ENCODE results near the gene TSPAN9.

GRCh38 chr12:3034067-3034750, 43.0 kb upstream of the TSPAN9 start:
- TF ChIP-seq CEBPB (IDR thresholded peaks at IDR 0.05; ENCODE audit: low read depth) (no peak), ZFX (IDR thresholded peaks at IDR 0.05) (no peak), CTCF (IDR thresholded peaks at IDR 0.05 in 2 of 3, conservative IDR thresholded peaks at IDR 0.05 in 1 of 3; ENCODE audit: borderline replicate concordance in 1 of 3, insufficient read depth in 1 of 3, low read depth in 2 of 3, low read length in 2 of 3) (peak; percentile 36 to 78 (median 75); a peak in 5 of 6 replicates), POLR2A (IDR thresholded peaks at IDR 0.05; ENCODE audit: borderline replicate concordance, extremely low read depth, insufficient read depth, insufficient read length) (no peak), EZH2 (IDR thresholded peaks at IDR 0.05) (no peak), POLR2AphosphoS5 (IDR thresholded peaks at IDR 0.05; ENCODE audit: low read depth, low read length) (no peak), MAX (IDR thresholded peaks at IDR 0.05) (no peak), SP1 (IDR thresholded peaks at IDR 0.05; ENCODE audit: low read depth) (no peak), RAD21 (IDR thresholded peaks at IDR 0.05; ENCODE audit: low read depth) (peak; percentile 66), JUND (IDR thresholded peaks at IDR 0.05) (no peak), EGR1 (IDR thresholded peaks at IDR 0.05; ENCODE audit: low read depth) (no peak), TCF7L2 (IDR thresholded peaks at IDR 0.05; ENCODE audit: borderline replicate concordance, extremely low read depth, insufficient read depth, insufficient read length) (no peak), FOSL1 (IDR thresholded peaks at IDR 0.05; ENCODE audit: low read depth) (no peak), REST (IDR thresholded peaks at IDR 0.05; ENCODE audit: low read depth) (no peak)

Measured in HCT116 (cell line).